NT2/D1 (cell line): Measurements from ENCODE around the gene ADNP.

Experiments used
- DNase-seq: peaks from one replicate; pipeline ENCODE4 v3.0.0-alpha.2; 2011; ENCODE audit warnings: low read depth, low spot score
- H3K27me3 ChIP-seq: 2 replicates; pipeline ENCODE4 v1.6.0; 2011; ENCODE audit warnings: mild to moderate bottlenecking; ENCODE audit not compliant: insufficient read length, insufficient read depth
- H3K36me3 ChIP-seq: 2 replicates; pipeline ENCODE4 v1.6.1; 2011; ENCODE audit warnings: mild to moderate bottlenecking, low read length, mixed read lengths; ENCODE audit not compliant: insufficient read depth, insufficient read length
- H3K4me1 ChIP-seq: 2 replicates; pipeline ENCODE4 v1.5.1; 2011; ENCODE audit not compliant: insufficient read depth, insufficient read length
- H3K4me3 ChIP-seq: 2 replicates; pipeline ENCODE4 v1.5.1; 2011; ENCODE audit warnings: low read depth; ENCODE audit not compliant: insufficient read length
- H3K9ac ChIP-seq: 2 replicates; pipeline ENCODE4 v1.6.0; 2011; ENCODE audit warnings: low read depth; ENCODE audit not compliant: insufficient read length
- H3K9me3 ChIP-seq: 2 replicates; pipeline ENCODE4 v1.5.1; 2011; ENCODE audit warnings: mild to moderate bottlenecking, low read length; ENCODE audit not compliant: insufficient read depth
- SUZ12 ChIP-seq: IDR thresholded peaks from 2 replicates; pipeline ENCODE4 v1.6.1; 2011; ENCODE audit not compliant: insufficient read length, insufficient read depth; ENCODE audit errors: extremely low read depth
- YY1 ChIP-seq: IDR thresholded peaks from 2 replicates; pipeline ENCODE4 v1.6.1; 2011; ENCODE audit not compliant: insufficient read length, insufficient read depth
- ZNF274 ChIP-seq: IDR thresholded peaks from 2 replicates; pipeline ENCODE4 v1.6.1; 2011; ENCODE audit warnings: mild to moderate bottlenecking, low read depth, low read length

The ADNP gene

GRCh38 chr20:50861012-50861411 lies 70.2 kb downstream of the ADNP start:
- Histone ChIP-seq H3K9me3 (no peaks in the 10 kb centered on the region), H3K4me3 (no peak overlapping the region), H3K36me3 (no peaks in the 10 kb centered on the region), H3K9ac (peak overlapping the region; percentile 61), H3K4me1 (peaks cover 31% of the 10 kb centered on the region), H3K27me3 (no peaks in the 10 kb centered on the region)
- TF ChIP-seq SUZ12 (no peak), YY1 (no peak), ZNF274 (no peak)
- DNase-seq = no peak

GRCh38 chr20:50859161-50859560 lies 72.1 kb downstream of the ADNP start:
- H3K36me3 ChIP-seq = peaks cover 7% of the 10 kb centered on the region
- H3K4me3 ChIP-seq = no peak overlapping the region
- TF ChIP-seq YY1 (no peak), ZNF274 (no peak), SUZ12 (no peak)
- peaks cover 38% of the 10 kb centered on the region for H3K4me1 ChIP-seq
- no peaks in the 10 kb centered on the region for H3K9me3 ChIP-seq
- peak overlapping the region; percentile 27 for H3K9ac ChIP-seq
- no peaks in the 10 kb centered on the region for H3K27me3 ChIP-seq
- DNase-seq = no peak

DNA sequence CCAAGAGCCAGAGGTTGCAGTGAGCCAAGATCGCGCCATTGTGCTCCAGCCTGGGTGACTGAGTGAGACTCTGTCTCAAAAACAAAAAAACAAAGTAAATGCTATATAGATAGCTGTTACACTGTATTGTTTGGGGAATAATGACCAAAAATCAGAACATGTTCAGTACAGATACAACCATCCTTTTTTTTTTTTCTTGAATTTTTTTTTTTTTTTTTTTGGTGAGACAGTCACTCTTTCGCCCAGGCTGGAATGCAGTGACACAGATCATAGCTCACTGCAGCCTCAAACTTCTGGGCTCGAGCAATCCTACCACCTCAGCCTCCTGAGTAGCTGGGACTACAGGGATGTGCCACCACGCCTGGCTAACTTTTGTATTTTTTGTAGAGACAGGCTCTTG lies 72.7 kb downstream of the ADNP start:
- Histone ChIP-seq H3K36me3 (peaks cover 7% of the 10 kb centered on the region), H3K4me1 (peaks cover 37% of the 10 kb centered on the region), H3K9me3 (no peaks in the 10 kb centered on the region), H3K27me3 (no peaks in the 10 kb centered on the region), H3K4me3 (no peak overlapping the region), H3K9ac (no peak overlapping the region)
- no peak for DNase-seq
- no peak for TF ChIP-seq ZNF274
- TF ChIP-seq YY1 = no peak
- TF ChIP-seq SUZ12 = no peak

DNA sequence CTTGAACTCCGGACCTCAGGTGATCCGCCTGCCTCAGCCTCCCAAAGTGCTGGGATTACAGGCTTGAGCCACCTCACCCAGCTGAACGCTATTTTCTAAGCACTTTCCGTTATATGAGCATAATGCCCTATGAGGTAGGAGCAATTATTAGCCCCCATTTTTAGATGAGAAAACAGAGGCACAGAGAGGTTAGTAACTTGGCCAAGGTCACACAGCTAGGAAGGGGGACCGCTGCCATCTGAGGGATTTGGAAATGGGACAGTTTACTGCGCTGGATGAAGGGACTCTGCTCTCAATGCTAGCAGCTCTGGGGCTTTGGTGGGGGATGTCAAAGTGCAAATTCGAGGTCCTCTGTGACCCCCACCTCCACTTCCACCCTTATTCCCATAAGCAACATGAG lies 73.9 kb downstream of the ADNP start:
- DNase-seq = no peak
- H3K9ac ChIP-seq = no peak overlapping the region
- no peak for TF ChIP-seq YY1
- no peak for TF ChIP-seq ZNF274
- TF ChIP-seq SUZ12 = no peak
- no peaks in the 10 kb centered on the region for H3K9me3 ChIP-seq
- H3K4me3 ChIP-seq = no peak overlapping the region
- H3K36me3 ChIP-seq = peaks cover 8% of the 10 kb centered on the region
- H3K27me3 ChIP-seq = no peaks in the 10 kb centered on the region
- peaks cover 31% of the 10 kb centered on the region for H3K4me1 ChIP-seq

DNA sequence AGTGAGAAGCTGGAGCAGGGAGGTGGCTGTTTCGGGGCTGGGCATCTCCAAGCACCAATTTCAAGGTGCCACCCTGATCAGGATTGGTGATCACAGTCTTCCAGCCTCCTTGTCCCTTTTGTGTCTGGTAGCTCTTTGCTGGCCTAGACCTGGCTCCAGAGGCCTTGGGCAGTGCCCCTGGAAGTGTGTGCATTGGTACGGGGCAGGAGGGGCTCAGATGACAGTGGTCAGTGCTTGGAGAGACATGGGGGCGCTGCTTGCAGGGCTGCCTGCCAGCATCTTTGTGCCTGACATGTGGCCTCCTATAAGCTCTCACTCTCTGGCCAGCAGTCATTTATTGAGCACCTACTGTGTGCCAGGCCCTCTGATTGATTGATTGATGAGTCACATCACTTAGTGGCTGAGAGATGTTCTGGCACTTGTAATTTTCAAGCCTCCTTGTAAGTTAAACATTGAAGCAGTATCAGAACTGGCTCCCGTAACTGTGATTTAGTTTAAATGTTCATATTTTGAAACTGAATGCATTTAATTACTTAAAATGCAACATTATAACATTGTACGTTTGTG lies 74.7 kb downstream of the ADNP start:
- no peak for DNase-seq
- no peak for TF ChIP-seq YY1
- TF ChIP-seq ZNF274 = no peak
- no peak for TF ChIP-seq SUZ12
- Histone ChIP-seq H3K4me1 (peaks cover 31% of the 10 kb centered on the region), H3K27me3 (no peaks in the 10 kb centered on the region), H3K36me3 (peaks cover 8% of the 10 kb centered on the region), H3K4me3 (no peak overlapping the region), H3K9me3 (no peaks in the 10 kb centered on the region), H3K9ac (no peak overlapping the region)

DNA sequence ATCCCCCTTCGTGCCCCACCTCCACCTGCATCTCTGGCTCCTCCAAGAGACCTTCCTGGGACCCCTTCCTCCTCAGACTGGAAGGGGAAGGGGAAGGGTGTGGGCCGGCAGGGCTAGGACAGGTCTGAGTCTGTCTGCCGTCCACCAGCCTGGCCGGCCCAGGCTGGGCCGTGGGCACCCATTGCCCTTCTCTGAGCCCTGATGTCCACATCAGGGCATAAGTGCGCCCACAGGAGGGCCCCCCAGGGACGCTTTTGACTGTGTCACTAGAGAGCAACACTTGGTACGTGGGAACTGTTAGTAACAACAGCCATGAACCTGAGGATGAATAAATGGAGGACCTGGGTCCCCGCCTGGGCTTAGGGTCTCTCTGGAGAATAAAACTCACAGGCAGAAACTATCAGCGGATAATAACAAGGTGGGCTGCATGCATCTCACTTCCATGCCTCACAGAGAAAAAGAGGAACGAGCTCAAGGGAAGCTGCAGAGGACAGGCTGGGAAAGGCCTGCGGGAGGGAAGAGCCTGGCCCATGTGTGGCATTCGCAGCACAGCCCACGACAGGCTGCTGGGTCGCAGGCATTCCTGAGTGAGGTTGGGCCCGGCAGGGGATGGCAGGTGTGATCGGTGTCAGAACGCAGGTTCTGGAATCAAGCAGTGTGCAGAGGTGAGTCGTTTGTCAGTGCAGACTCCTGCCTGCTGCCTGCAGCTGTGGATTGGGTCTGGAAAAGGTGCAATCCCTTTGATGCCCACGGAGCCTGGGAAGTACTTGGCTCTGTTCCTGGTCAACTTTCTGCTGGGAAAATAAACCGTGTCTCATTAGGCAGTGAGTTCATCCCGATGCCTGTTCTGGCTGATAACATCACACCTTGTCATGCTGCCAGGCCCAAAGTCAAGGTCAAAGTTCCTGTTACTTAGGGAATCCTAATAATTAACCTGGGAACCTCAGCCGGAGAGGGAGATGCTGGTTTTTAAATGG lies 75.5 kb downstream of the ADNP start:
- no peak overlapping the region for H3K4me3 ChIP-seq
- H3K4me1 ChIP-seq = peaks cover 26% of the 10 kb centered on the region
- TF ChIP-seq YY1 (no peak), ZNF274 (no peak), SUZ12 (no peak)
- no peak for DNase-seq
- H3K27me3 ChIP-seq = no peaks in the 10 kb centered on the region
- H3K9ac ChIP-seq = peak overlapping the region; percentile 34
- peaks cover 8% of the 10 kb centered on the region for H3K36me3 ChIP-seq
- no peaks in the 10 kb centered on the region for H3K9me3 ChIP-seq
